PFSK-1 (cell line): ENCODE results near the gene FKBP2.

ENCODE experiments used
- FOXP2 ChIP-seq: optimal IDR thresholded peaks from 2 replicates; pipeline ENCODE3; 2011; ENCODE audit warnings: borderline replicate concordance, control low read depth, inconsistent platforms; ENCODE audit not compliant: insufficient read depth; ENCODE audit errors: extremely low read length, extremely low read depth
- POLR2AphosphoS5 ChIP-seq: IDR thresholded peaks from 2 replicates; pipeline ENCODE4 v1.6.1; 2012; ENCODE audit warnings: low read depth, mild to moderate bottlenecking, control low read depth, low read length, moderate library complexity
- REST ChIP-seq, 2 experiments: IDR thresholded peaks; 2 replicates each; pipeline versions ENCODE4 v1.6.1 to v1.8.0; 2011 to 2012; ENCODE audit warnings: low read depth in 2 of 2, low read length in 2 of 2, control low read depth in 1 of 2, inconsistent platforms in 1 of 2, mild to moderate bottlenecking in 1 of 2, moderate library complexity in 1 of 2; ENCODE audit not compliant: insufficient read depth in 1 of 2
- SIN3A ChIP-seq: IDR thresholded peaks from 2 replicates; pipeline ENCODE4 v1.6.1; 2012; ENCODE audit warnings: mild to moderate bottlenecking, low read length, moderate library complexity, borderline replicate concordance; ENCODE audit not compliant: insufficient read depth
- TAF1 ChIP-seq: IDR thresholded peaks from 2 replicates; pipeline ENCODE4 v1.6.1; 2012; ENCODE audit warnings: low read length, control low read depth, borderline replicate concordance; ENCODE audit not compliant: insufficient read depth

Gene FKBP2

GRCh38 chr11:64268893-64269539, 28.1 kb downstream of the FKBP2 start:
- TF ChIP-seq POLR2AphosphoS5 = 0 out of 2 replicates have a peak, but pooled peaks have one; percentile 5
- TF ChIP-seq TAF1 = no peak
- no peak for TF ChIP-seq FOXP2
- TF ChIP-seq REST (IDR thresholded peaks at IDR 0.05; ENCODE audit: insufficient read depth in 1 of 2, low read depth in 2 of 2, low read length in 2 of 2) = 0 out of 4 replicates have a peak, but pooled peaks of 1 of the 2 experiments have one; percentile 25

DNA sequence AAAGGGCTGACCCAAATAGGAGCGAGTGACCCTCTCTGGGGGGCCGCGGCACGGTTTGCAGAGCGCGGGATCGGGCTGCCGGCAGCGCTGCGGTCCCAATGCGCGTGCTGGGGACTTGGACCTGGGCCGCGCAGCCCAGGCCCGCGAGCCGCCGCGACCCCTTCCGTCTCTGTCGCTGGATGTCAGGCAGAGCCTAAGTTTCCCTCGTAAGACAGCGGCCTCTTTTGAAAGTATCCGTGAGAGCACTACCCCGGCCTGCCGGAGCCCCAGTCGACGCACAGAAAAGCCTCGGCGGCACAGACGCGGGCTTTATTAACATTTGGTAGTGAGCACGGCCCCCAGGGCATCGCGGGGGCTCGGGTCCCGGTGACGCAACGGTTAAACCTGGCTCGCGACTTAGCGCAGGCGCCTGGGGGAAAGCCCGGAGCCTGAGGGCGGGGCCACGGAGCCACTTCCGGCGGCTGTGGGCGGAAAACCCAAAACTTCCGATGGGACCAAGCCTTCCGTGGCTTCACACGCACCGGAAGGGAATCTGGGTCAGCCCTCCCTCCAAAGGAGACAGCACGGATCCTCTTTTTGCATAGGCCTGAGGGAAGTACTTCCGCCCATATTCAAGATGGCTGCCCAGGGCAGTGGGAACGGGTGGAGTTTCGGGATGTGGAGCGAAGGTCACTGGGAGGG, 28.8 kb downstream of the FKBP2 start:
- TF ChIP-seq POLR2AphosphoS5 = peak; percentile 9; the same call in 1 of the 2 replicates
- TF ChIP-seq TAF1 = peak; percentile 81; the same call in 1 of the 2 replicates
- TF ChIP-seq REST (IDR thresholded peaks at IDR 0.05; ENCODE audit: insufficient read depth in 1 of 2, low read depth in 2 of 2, low read length in 2 of 2) = 0 out of 4 replicates have a peak, but pooled peaks of 1 of the 2 experiments have one; percentile 6
- no peak for TF ChIP-seq FOXP2
- TF ChIP-seq SIN3A = peak; percentile 92

GRCh38 chr11:64275031-64275800, 34.3 kb downstream of the FKBP2 start:
- TF ChIP-seq POLR2AphosphoS5 (no peak), SIN3A (no peak), REST (IDR thresholded peaks at IDR 0.05; ENCODE audit: insufficient read depth in 1 of 2, low read depth in 2 of 2, low read length in 2 of 2) (no peak), TAF1 (no peak), FOXP2 (no peak)

- TF ChIP-seq TAF1 = no peak
- no peak for TF ChIP-seq REST (IDR thresholded peaks at IDR 0.05; ENCODE audit: insufficient read depth in 1 of 2, low read depth in 2 of 2, low read length in 2 of 2)
- TF ChIP-seq POLR2AphosphoS5 = no peak
- no peak for TF ChIP-seq SIN3A
- no peak for TF ChIP-seq FOXP2
Measured at GRCh38 chr11:64275841-64276240, 34.9 kb downstream of the FKBP2 start.
